ENCODE data around the gene MYBPC1. TPM values are rescaled to one million over a fixed set of nuclear protein-coding genes. Genes with fewer than 3 reads are reported as not detected.

MYBPC1 gene
- total RNA-seq, 2 donors from 2014 or later = 171 to 302 TPM

- Histone ChIP-seq H3K4me3 (no peak overlapping the region), H3K36me3 (no peaks in the 10 kb centered on the region), H3K27ac (no peak overlapping the region), H3K27me3 (replicated peaks; ENCODE audit: insufficient read depth) (no peaks in the 10 kb centered on the region), H3K9me3 (no peaks in the 10 kb centered on the region), H3K4me1 (replicated peaks) (no peaks in the 10 kb centered on the region)
- no peak for TF ChIP-seq CTCF (IDR thresholded peaks at IDR 0.05)
- no peak for TF ChIP-seq POLR2A (IDR thresholded peaks at IDR 0.05)
- no peak for TF ChIP-seq POLR2AphosphoS5 (IDR thresholded peaks at IDR 0.05)
- intact Hi-C loops (cut with DNase I) = no loop called here
- no peak for DNase-seq (ENCODE audit: low spot score)
- 80% methylated on average over 3 of the region's 3 CpGs for WGBS
These were observed 43.2 kb downstream of the MYBPC1 start for GRCh38 chr12:101637936-101638335.

- Histone ChIP-seq H3K4me3 (no peak overlapping the region), H3K9me3 (no peaks in the 10 kb centered on the region), H3K27ac (no peak overlapping the region), H3K4me1 (replicated peaks) (no peaks in the 10 kb centered on the region), H3K36me3 (no peaks in the 10 kb centered on the region), H3K27me3 (replicated peaks; ENCODE audit: insufficient read depth) (no peaks in the 10 kb centered on the region)
- TF ChIP-seq POLR2AphosphoS5 (IDR thresholded peaks at IDR 0.05) = peak; percentile 30
- TF ChIP-seq POLR2A (IDR thresholded peaks at IDR 0.05) = no peak
- intact Hi-C loops (cut with DNase I) = no loop called here
- DNase-seq (ENCODE audit: low spot score) = peak; percentile 6
- WGBS = 16% methylated on average over 36 of the region's 36 CpGs
These were observed 47.6 kb downstream of the MYBPC1 start for GRCh38 chr12:101642115-101643067.

DNA sequence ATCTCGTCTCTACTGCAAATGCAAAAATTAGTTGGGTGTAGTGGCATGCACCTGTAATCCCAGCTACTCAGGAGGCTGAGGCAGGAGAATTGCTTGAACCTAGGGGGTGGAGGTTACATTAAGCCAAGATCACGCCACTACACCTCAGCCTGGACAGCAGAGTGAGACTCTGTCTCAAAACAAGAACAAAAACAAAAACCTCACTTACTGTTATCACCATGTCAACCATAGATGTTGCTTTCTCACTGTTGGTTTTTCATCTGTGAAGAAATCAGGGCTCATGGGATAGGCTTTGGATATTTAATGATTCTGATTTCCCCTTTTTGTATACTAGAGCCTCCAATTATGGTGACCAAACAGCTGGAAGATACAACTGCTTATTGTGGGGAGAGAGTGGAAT lies 52.9 kb downstream of the MYBPC1 start:
- no peaks in the 10 kb centered on the region for H3K4me1 ChIP-seq (replicated peaks)
- H3K27me3 ChIP-seq (replicated peaks; ENCODE audit: insufficient read depth) = no peaks in the 10 kb centered on the region
- H3K4me3 ChIP-seq = no peak overlapping the region
- 98% methylated on average over 2 of the region's 2 CpGs for WGBS
- no peaks in the 10 kb centered on the region for H3K36me3 ChIP-seq
- TF ChIP-seq POLR2AphosphoS5 (IDR thresholded peaks at IDR 0.05) = no peak
- TF ChIP-seq CTCF (IDR thresholded peaks at IDR 0.05) = no peak
- no peak for TF ChIP-seq POLR2A (IDR thresholded peaks at IDR 0.05)
- no peaks in the 10 kb centered on the region for H3K9me3 ChIP-seq
- no peak for DNase-seq (ENCODE audit: low spot score)
- intact Hi-C loops (cut with DNase I) = no loop called here
- no peak overlapping the region for H3K27ac ChIP-seq

- no peaks in the 10 kb centered on the region for H3K27me3 ChIP-seq (replicated peaks; ENCODE audit: insufficient read depth)
- no peaks in the 10 kb centered on the region for H3K4me1 ChIP-seq (replicated peaks)
- H3K27ac ChIP-seq = no peak overlapping the region
- H3K36me3 ChIP-seq = no peaks in the 10 kb centered on the region
- DNase-seq (ENCODE audit: low spot score) = no peak
- 79% methylated on average over 2 of the region's 2 CpGs for WGBS
- no peaks in the 10 kb centered on the region for H3K9me3 ChIP-seq
- H3K4me3 ChIP-seq = no peak overlapping the region
- TF ChIP-seq POLR2A (IDR thresholded peaks at IDR 0.05) = no peak
- TF ChIP-seq POLR2AphosphoS5 (IDR thresholded peaks at IDR 0.05) = no peak
- TF ChIP-seq CTCF (IDR thresholded peaks at IDR 0.05) = no peak
- intact Hi-C loops (cut with DNase I) = no loop called here
These were observed 53.4 kb downstream of the MYBPC1 start for GRCh38 chr12:101648195-101648594.

DNA sequence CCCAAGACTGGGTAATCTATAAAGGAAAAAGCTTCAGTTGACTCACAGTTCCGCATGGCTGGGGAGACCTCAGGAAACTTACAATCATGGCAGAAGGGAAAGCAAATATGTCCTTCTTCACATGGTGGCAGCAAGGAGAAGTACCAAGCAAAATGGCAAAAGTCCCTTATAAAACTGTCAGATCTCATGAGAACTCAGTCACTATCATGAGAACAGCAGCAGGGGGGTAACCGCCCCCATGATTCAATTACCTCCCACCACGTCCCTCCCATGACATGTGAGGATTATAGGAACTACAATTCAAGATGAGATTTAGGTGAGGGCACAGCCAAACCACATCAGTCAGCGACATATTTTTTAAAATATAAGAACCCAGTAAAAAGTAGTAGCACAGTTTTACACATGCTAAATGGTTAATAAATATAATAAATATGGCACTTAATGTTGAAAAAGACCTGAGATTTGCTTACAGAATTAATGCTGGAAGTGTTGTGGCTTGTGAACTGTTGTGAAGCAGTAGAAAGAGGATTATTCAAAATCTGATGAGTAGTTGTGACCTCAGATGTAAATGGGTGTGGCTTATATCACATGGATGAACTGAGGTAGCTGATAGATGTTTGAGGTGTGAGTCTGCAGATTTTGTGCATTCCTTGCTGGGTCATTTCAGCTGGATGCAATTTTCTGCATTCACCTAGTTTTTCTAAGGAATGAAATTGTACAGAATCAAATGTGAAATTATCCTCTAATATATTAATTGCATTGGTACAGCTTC lies 55.8 kb downstream of the MYBPC1 start:
- no peak overlapping the region for H3K27ac ChIP-seq
- intact Hi-C loops (cut with DNase I) = no loop called here
- TF ChIP-seq POLR2AphosphoS5 (IDR thresholded peaks at IDR 0.05) (no peak), CTCF (IDR thresholded peaks at IDR 0.05) (no peak), POLR2A (IDR thresholded peaks at IDR 0.05) (no peak)
- no peaks in the 10 kb centered on the region for H3K36me3 ChIP-seq
- no peak overlapping the region for H3K4me3 ChIP-seq
- no peaks in the 10 kb centered on the region for H3K4me1 ChIP-seq (replicated peaks)
- no peaks in the 10 kb centered on the region for H3K27me3 ChIP-seq (replicated peaks; ENCODE audit: insufficient read depth)
- no peaks in the 10 kb centered on the region for H3K9me3 ChIP-seq
- DNase-seq (ENCODE audit: low spot score) = no peak
- WGBS = 73% methylated on average over 4 of the region's 4 CpGs

All from prostate gland (tissue), 2 donors.